ENCODE data around the gene MYH14.

GRCh38 chr19:50329146-50329925, 125.9 kb downstream of the MYH14 start, which contains the start of gene KCNC3:
- TF ChIP-seq, protein P1, sequence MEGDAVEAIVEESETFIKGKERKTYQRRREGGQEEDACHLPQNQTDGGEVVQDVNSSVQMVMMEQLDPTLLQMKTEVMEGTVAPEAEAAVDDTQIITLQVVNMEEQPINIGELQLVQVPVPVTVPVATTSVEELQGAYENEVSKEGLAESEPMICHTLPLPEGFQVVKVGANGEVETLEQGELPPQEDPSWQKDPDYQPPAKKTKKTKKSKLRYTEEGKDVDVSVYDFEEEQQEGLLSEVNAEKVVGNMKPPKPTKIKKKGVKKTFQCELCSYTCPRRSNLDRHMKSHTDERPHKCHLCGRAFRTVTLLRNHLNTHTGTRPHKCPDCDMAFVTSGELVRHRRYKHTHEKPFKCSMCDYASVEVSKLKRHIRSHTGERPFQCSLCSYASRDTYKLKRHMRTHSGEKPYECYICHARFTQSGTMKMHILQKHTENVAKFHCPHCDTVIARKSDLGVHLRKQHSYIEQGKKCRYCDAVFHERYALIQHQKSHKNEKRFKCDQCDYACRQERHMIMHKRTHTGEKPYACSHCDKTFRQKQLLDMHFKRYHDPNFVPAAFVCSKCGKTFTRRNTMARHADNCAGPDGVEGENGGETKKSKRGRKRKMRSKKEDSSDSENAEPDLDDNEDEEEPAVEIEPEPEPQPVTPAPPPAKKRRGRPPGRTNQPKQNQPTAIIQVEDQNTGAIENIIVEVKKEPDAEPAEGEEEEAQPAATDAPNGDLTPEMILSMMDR (IDR thresholded peaks at IDR 0.05; ENCODE audit: poor library complexity), result no peak
- TF ChIP-seq EZH2 (IDR thresholded peaks at IDR 0.05; ENCODE audit: borderline replicate concordance) (no peak), EZH2phosphoT487 (IDR thresholded peaks at IDR 0.05; ENCODE audit: low read depth, severe bottlenecking, unreplicated experiment) (no peak)
